ENCODE results near the gene DSC3.

- no peak for TF ChIP-seq CTCF (conservative IDR thresholded peaks at IDR 0.05; ENCODE audit: low read depth, low read length)
- TF ChIP-seq EZH2 (IDR thresholded peaks at IDR 0.05; ENCODE audit: borderline replicate concordance, low read depth, low read length, poor library complexity, severe bottlenecking) = no peak
Observed at GRCh38 chr18:30982285-30982992, 60.1 kb downstream of the DSC3 start.

Measured in A673 (cell line).